ENCODE results near the gene ZER1. TPM values are rescaled to one million over a fixed set of nuclear protein-coding genes. Genes with fewer than 3 reads are reported as not detected.

The ZER1 gene
- total RNA-seq, 1 experiment from 2014 or later, result 28.6 TPM

DNA sequence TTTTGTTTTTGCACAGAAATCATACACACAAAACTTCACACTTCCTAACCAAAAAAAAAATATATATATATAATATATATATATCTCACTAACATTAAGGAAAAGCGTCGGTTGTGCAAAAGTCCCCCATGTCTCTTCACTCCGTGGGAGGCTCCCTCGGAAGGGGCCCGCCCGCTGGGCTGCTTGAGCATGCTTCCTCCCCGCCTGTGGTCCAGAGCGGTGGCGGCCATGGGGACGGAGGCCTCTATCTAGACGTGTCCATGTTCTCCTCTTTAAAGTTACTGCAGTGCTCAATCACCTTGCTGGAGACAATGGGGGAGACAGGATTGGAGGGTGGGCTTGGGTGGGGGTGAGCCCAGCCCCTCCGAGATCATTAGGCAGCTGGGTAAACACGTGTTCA is 40.6 kb downstream of the ZER1 start:
- CTCF ChIA-PET, result no interaction called here
- no peak overlapping the region for H3K4me3 ChIP-seq (ENCODE audit: low read depth, low read length)
- H3K27ac Mint-ChIP-seq (ENCODE audit: unreplicated experiment), result no peak overlapping the region

DNA sequence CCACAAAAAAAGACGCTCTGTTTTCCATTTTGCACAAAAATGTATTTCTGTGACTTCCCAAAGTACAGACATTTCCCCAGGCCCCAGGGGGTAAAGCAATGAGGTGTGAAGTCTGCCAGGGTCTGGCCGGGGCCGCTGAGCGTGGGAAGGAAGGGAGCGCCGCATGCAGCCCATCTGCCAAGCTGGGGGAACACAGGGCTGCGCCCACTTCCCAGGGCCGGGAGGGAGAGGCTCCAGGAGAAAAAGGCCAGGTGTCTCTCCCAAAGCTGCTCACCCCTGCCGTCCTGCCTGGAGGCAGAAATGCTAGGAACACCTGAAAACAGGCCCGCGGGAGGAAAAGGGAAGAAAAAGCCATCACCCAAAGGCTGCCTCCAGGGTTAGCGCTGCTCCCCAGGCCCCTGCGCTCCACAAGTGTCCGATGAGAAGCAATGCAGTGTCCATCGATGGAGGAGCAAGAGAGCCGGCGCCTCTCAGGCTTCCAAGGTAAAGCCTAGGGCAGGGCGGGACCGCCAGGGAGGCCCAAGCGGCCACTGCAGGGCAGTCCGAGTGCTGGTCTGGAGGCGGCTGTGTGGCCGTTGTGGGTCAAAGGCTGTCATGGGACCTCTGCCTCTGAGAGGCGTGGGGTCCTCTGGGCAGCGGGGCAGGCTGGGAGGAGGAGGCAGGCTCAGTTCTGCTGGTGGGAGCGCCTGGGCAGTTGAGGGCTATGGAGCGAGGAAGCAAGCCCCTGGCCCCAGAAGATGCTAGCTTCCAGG is 41.8 kb downstream of the ZER1 start:
- Histone ChIP-seq H3K9me3 (no peaks in the 10 kb centered on the region), H3K27me3 (replicated peaks; ENCODE audit: control insufficient read depth, insufficient read depth, low read length) (no peaks in the 10 kb centered on the region), H3K4me1 (no peaks in the 10 kb centered on the region), H3K36me3 (ENCODE audit: control insufficient read depth, insufficient read depth, low read length) (no peaks in the 10 kb centered on the region), H3K4me3 (ENCODE audit: low read depth, low read length) (no peak overlapping the region)
- CTCF ChIA-PET, result no interaction called here
- no peak for DNase-seq
- TF ChIP-seq, protein P1, sequence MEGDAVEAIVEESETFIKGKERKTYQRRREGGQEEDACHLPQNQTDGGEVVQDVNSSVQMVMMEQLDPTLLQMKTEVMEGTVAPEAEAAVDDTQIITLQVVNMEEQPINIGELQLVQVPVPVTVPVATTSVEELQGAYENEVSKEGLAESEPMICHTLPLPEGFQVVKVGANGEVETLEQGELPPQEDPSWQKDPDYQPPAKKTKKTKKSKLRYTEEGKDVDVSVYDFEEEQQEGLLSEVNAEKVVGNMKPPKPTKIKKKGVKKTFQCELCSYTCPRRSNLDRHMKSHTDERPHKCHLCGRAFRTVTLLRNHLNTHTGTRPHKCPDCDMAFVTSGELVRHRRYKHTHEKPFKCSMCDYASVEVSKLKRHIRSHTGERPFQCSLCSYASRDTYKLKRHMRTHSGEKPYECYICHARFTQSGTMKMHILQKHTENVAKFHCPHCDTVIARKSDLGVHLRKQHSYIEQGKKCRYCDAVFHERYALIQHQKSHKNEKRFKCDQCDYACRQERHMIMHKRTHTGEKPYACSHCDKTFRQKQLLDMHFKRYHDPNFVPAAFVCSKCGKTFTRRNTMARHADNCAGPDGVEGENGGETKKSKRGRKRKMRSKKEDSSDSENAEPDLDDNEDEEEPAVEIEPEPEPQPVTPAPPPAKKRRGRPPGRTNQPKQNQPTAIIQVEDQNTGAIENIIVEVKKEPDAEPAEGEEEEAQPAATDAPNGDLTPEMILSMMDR (IDR thresholded peaks at IDR 0.05; ENCODE audit: insufficient read depth in 1 of 2, low read depth in 1 of 2, low read length in 1 of 2, severe bottlenecking in 1 of 2, unreplicated experiment in 1 of 2), result no peak
- no TSS peak for BruUV-seq (replicated peaks)
- no peak overlapping the region for H3K27ac Mint-ChIP-seq (ENCODE audit: unreplicated experiment)
- H3K9me3 Mint-ChIP-seq (ENCODE audit: unreplicated experiment), result no peaks in the 10 kb centered on the region
- H3K4me1 Mint-ChIP-seq (ENCODE audit: low read depth, unreplicated experiment), result peaks cover 4% of the 10 kb centered on the region
- H3K36me3 Mint-ChIP-seq (ENCODE audit: insufficient read depth, unreplicated experiment), result peaks cover 8% of the 10 kb centered on the region
- H3K27me3 Mint-ChIP-seq (ENCODE audit: insufficient read depth, unreplicated experiment), result no peaks in the 10 kb centered on the region
- intact Hi-C loops (cut with micrococcal nuclease; ENCODE audit: unreplicated experiment), result no loop called here
- no peak overlapping the region for H3K4me3 Mint-ChIP-seq (ENCODE audit: unreplicated experiment)
- POLR2A ChIA-PET, result no interaction called here

More for the DNA sequence above, 40.6 kb downstream of the ZER1 start:
- H3K9me3 ChIP-seq, result no peaks in the 10 kb centered on the region
- Mint-ChIP-seq H3K4me3 (ENCODE audit: unreplicated experiment) (no peak overlapping the region), H3K4me1 (ENCODE audit: low read depth, unreplicated experiment) (no peaks in the 10 kb centered on the region), H3K9me3 (ENCODE audit: unreplicated experiment) (no peaks in the 10 kb centered on the region), H3K27me3 (ENCODE audit: insufficient read depth, unreplicated experiment) (no peaks in the 10 kb centered on the region), H3K36me3 (ENCODE audit: insufficient read depth, unreplicated experiment) (peaks cover 12% of the 10 kb centered on the region)
- POLR2A ChIA-PET, result no interaction called here
- intact Hi-C loops (cut with micrococcal nuclease; ENCODE audit: unreplicated experiment), result no loop called here
- DNase-seq, result no peak
- no peaks in the 10 kb centered on the region for H3K4me1 ChIP-seq
- no peaks in the 10 kb centered on the region; the same call in 1 of the 2 replicates for H3K36me3 ChIP-seq (ENCODE audit: control insufficient read depth, insufficient read depth, low read length)
- TF ChIP-seq, protein P1 (IDR thresholded peaks at IDR 0.05; ENCODE audit: insufficient read depth in 1 of 2, low read depth in 1 of 2, low read length in 1 of 2, severe bottlenecking in 1 of 2, unreplicated experiment in 1 of 2), result no peak
- H3K27me3 ChIP-seq (replicated peaks; ENCODE audit: control insufficient read depth, insufficient read depth, low read length), result no peaks in the 10 kb centered on the region
- no TSS peak for BruUV-seq (replicated peaks)

DNA sequence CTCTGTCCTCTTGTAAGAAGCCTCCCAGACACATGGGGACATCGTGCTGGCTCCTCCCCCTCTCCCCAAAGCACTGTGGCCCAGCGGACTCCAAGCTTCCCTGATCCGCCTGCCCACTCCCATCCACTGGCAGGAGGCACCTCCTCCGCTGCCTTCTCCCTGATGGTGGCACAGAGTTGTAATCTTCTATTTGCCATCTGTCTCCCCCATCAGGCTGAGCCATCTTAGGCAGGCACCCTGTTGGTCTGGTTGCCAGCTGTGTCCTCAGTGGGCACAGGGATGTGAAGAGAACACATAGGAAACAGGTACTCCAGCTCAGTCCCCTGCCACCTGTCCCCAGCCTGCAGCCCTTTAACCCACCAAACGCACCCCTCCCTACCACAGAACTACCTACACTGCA is 42.4 kb downstream of the ZER1 start:
- no peaks in the 10 kb centered on the region for H3K9me3 ChIP-seq
- H3K27ac Mint-ChIP-seq (ENCODE audit: unreplicated experiment), result no peak overlapping the region
- TF ChIP-seq, protein P1 (IDR thresholded peaks at IDR 0.05; ENCODE audit: insufficient read depth in 1 of 2, low read depth in 1 of 2, low read length in 1 of 2, severe bottlenecking in 1 of 2, unreplicated experiment in 1 of 2), result no peak
- H3K4me1 ChIP-seq, result no peaks in the 10 kb centered on the region
- H3K4me3 Mint-ChIP-seq (ENCODE audit: unreplicated experiment), result no peak overlapping the region
- H3K4me1 Mint-ChIP-seq (ENCODE audit: low read depth, unreplicated experiment), result peaks cover 8% of the 10 kb centered on the region
- intact Hi-C loops (cut with micrococcal nuclease; ENCODE audit: unreplicated experiment), result no loop called here
- BruUV-seq (replicated peaks), result no TSS peak
- no peaks in the 10 kb centered on the region for H3K9me3 Mint-ChIP-seq (ENCODE audit: unreplicated experiment)
- H3K36me3 ChIP-seq (ENCODE audit: control insufficient read depth, insufficient read depth, low read length), result no peaks in the 10 kb centered on the region
- no peaks in the 10 kb centered on the region for H3K27me3 Mint-ChIP-seq (ENCODE audit: insufficient read depth, unreplicated experiment)
- ChIA-PET CTCF (no interaction called here), POLR2A (no interaction called here)
- no peak for DNase-seq
- no peaks in the 10 kb centered on the region for H3K27me3 ChIP-seq (replicated peaks; ENCODE audit: control insufficient read depth, insufficient read depth, low read length)
- H3K36me3 Mint-ChIP-seq (ENCODE audit: insufficient read depth, unreplicated experiment), result peaks cover 15% of the 10 kb centered on the region
- no peak overlapping the region for H3K4me3 ChIP-seq (ENCODE audit: low read depth, low read length)
